Measurements from ENCODE around the gene KDM6B. TPM values are rescaled to one million over a fixed set of nuclear protein-coding genes. Genes with fewer than 3 reads are reported as not detected.

KDM6B gene
- total RNA-seq, 4 donors from 2014 or later, result 4.8 to 14.4 (median 10.4) TPM

- H3K4me3 ChIP-seq (replicated peaks in 1 of 3), result peak overlapping the region in 1 of 3 donors; percentile 67
- peak overlapping the region in 2 of 3 donors; percentile 97 to 98 for H3K27ac ChIP-seq
- H3K4me1 ChIP-seq, result peaks cover 21 to 22% of the 10 kb centered on the region in 2 donors
- no peaks in the 10 kb centered on the region for H3K9me3 ChIP-seq
- no peak for TF ChIP-seq POLR2A (IDR thresholded peaks at IDR 0.05)
- no peak for TF ChIP-seq CTCF (IDR thresholded peaks at IDR 0.05)
- DNase-seq, result no peak
- 79 to 84% methylated on average over 14 to 15 of the region's 15 CpGs for WGBS, 2 donors
- intact Hi-C loops (cut with DNase I), result loop anchor here (10.0 kb wide), 1 partner anchor 299 kb away; no protein-coding TSS in a partner anchor
- no peaks in the 10 kb centered on the region for H3K27me3 ChIP-seq
- peaks cover 48 to 50% of the 10 kb centered on the region in 2 donors for H3K36me3 ChIP-seq
These were observed 11.5 kb downstream of the KDM6B start for GRCh38 chr17:7845359-7846062.

GRCh38 chr17:7846063-7846735, 12.2 kb downstream of the KDM6B start:
- H3K4me1 ChIP-seq, result peaks cover 14 to 18% of the 10 kb centered on the region in 2 donors
- WGBS, 2 donors, result 91 to 95% methylated on average over 19 to 20 of the region's 22 CpGs
- H3K9me3 ChIP-seq, result no peaks in the 10 kb centered on the region
- no peak for DNase-seq
- no peak overlapping the region for H3K4me3 ChIP-seq (replicated peaks in 1 of 3)
- H3K27ac ChIP-seq, result no peak overlapping the region
- TF ChIP-seq POLR2A (IDR thresholded peaks at IDR 0.05), result no peak
- no peak for TF ChIP-seq CTCF (IDR thresholded peaks at IDR 0.05)
- no peaks in the 10 kb centered on the region for H3K27me3 ChIP-seq
- intact Hi-C loops (cut with DNase I), result loop anchor here (10.0 kb wide), 1 partner anchor 299 kb away; no protein-coding TSS in a partner anchor
- H3K36me3 ChIP-seq, result peaks cover 48 to 57% of the 10 kb centered on the region in 2 donors

- intact Hi-C loops (cut with DNase I), result loop anchor here (10.0 kb wide), 1 partner anchor 298 kb away; no protein-coding TSS in a partner anchor
- no peaks in the 10 kb centered on the region for H3K27me3 ChIP-seq
- no peak for TF ChIP-seq POLR2A (IDR thresholded peaks at IDR 0.05)
- no peak for TF ChIP-seq CTCF (IDR thresholded peaks at IDR 0.05)
- H3K4me3 ChIP-seq (replicated peaks in 1 of 3), result no peak overlapping the region
- H3K4me1 ChIP-seq, result peaks cover 16 to 18% of the 10 kb centered on the region in 2 donors
- 89 to 92% methylated on average over 24 to 32 of the region's 34 CpGs for WGBS, 2 donors
- H3K27ac ChIP-seq, result no peak overlapping the region
- H3K9me3 ChIP-seq, result no peaks in the 10 kb centered on the region
- no peak for DNase-seq
- peaks cover 49 to 58% of the 10 kb centered on the region in 2 donors for H3K36me3 ChIP-seq
These were observed 13.0 kb downstream of the KDM6B start for GRCh38 chr17:7846765-7847661.

GRCh38 chr17:7848131-7848579, 14.1 kb downstream of the KDM6B start:
- no peak for DNase-seq
- peaks cover 11 to 20% of the 10 kb centered on the region in 2 donors for H3K4me1 ChIP-seq
- H3K36me3 ChIP-seq, result peaks cover 60 to 63% of the 10 kb centered on the region in 2 donors
- no peaks in the 10 kb centered on the region for H3K27me3 ChIP-seq
- no peaks in the 10 kb centered on the region for H3K9me3 ChIP-seq
- 88% methylated on average over 19 to 20 of the region's 20 CpGs for WGBS, 2 donors
- intact Hi-C loops (cut with DNase I), result loop anchor here (10.0 kb wide), 1 partner anchor 297 kb away; no protein-coding TSS in a partner anchor
- TF ChIP-seq POLR2A (IDR thresholded peaks at IDR 0.05) (no peak), CTCF (IDR thresholded peaks at IDR 0.05) (no peak)
- H3K27ac ChIP-seq, result no peak overlapping the region
- no peak overlapping the region for H3K4me3 ChIP-seq (replicated peaks in 1 of 3)
